Measurements from ENCODE around the gene VN1R5. TPM values are rescaled to one million over a fixed set of nuclear protein-coding genes. Genes with fewer than 3 reads are reported as not detected.

VN1R5 gene
- total RNA-seq, 1 experiment from 2014 or later, result not detected

- Histone ChIP-seq H3K4me2 (ENCODE audit: insufficient read depth, insufficient read length, low read length) (no peak overlapping the region), H2BK12ac (ENCODE audit: insufficient read length, low read depth, low read length) (no peak overlapping the region), H3K23ac (ENCODE audit: insufficient read length, low read depth, low read length) (no peak overlapping the region), H3K79me2 (ENCODE audit: insufficient read depth, low read length) (peaks cover 12% of the 10 kb centered on the region), H3K4ac (ENCODE audit: low read depth, low read length) (no peak overlapping the region), H3K18ac (ENCODE audit: insufficient read length, low read depth, low read length) (no peak overlapping the region), H3T11ph (ENCODE audit: low read length) (no peak overlapping the region), H3K27me3 (ENCODE audit: insufficient read depth, low read length) (no peaks in the 10 kb centered on the region), H4K20me1 (ENCODE audit: control insufficient read depth, insufficient read depth, insufficient read length) (no peaks in the 10 kb centered on the region), H3K9me3 (ENCODE audit: control insufficient read depth, low read depth, low read length) (no peaks in the 10 kb centered on the region), H3K4me1 (ENCODE audit: insufficient read depth, low read length) (peaks cover 7% of the 10 kb centered on the region), H3K9ac (ENCODE audit: extremely low read depth, insufficient read length, low read length) (no peak overlapping the region), H3K23me2 (ENCODE audit: insufficient read length, low read depth, low read length, poor library complexity, severe bottlenecking) (peaks cover 8% of the 10 kb centered on the region), H4K8ac (replicated peaks; ENCODE audit: insufficient read length, low read depth, low read length) (no peak overlapping the region), H3K79me1 (ENCODE audit: insufficient read depth, low read depth, low read length, poor library complexity, severe bottlenecking) (peaks cover 9% of the 10 kb centered on the region), H3K56ac (ENCODE audit: insufficient read length, low read depth, low read length) (no peak overlapping the region), H2BK5ac (ENCODE audit: insufficient read length, low read length) (no peak overlapping the region), H2BK20ac (ENCODE audit: low read depth, low read length, poor library complexity, severe bottlenecking) (no peak overlapping the region), H2AK5ac (ENCODE audit: insufficient read length, low read length) (no peak overlapping the region), H3K27ac (ENCODE audit: insufficient read length, low read depth, low read length) (no peak overlapping the region), H3K14ac (ENCODE audit: insufficient read depth, low read length) (no peak overlapping the region), H4K91ac (ENCODE audit: insufficient read length, low read depth, low read length) (no peak overlapping the region), H2AFZ (ENCODE audit: low read length) (no peak overlapping the region), H2BK15ac (ENCODE audit: low read depth, low read length) (no peak overlapping the region), H2BK120ac (ENCODE audit: low read depth, low read length, poor library complexity, severe bottlenecking) (no peak overlapping the region), H4K5ac (ENCODE audit: insufficient read length, low read depth, low read length) (no peak overlapping the region)
- no peaks in the 10 kb centered on the region; the same call in 1 of the 2 replicates for H3K27me3 Mint-ChIP-seq (ENCODE audit: low read depth)
- H3K27ac Mint-ChIP-seq, result no peak overlapping the region
- peaks cover 18 to 24% of the 10 kb centered on the region in 2 experiments for H3K4me1 Mint-ChIP-seq
- peaks cover 0 to 4% (median 2%) of the 10 kb centered on the region in 3 experiments; a peak in 4 of 7 replicates for H3K36me3 Mint-ChIP-seq (ENCODE audit: insufficient read depth in 1 of 3, low read depth in 3 of 3)
- WGBS (ENCODE audit: extremely low coverage, insufficient read length, low lambda C conversion rate), result no CpG with 5 or more reads among the region's 5 CpGs
- no peak for TF ChIP-seq CTCF (conservative IDR thresholded peaks at IDR 0.05)
- no peak for DNase-seq
- no peak overlapping the region for H3K4me3 Mint-ChIP-seq
- H3K9me3 Mint-ChIP-seq, result no peaks in the 10 kb centered on the region
These were observed 43.9 kb upstream of the VN1R5 start for GRCh38 chr1:247212012-247212411.
